ENCODE results near the gene PDE3A.
A peak's percentile ranks its signal among the peaks of the same experiment; 100 is the strongest.
"Not testable (repeated sequence)": the region's sequence is repeated elsewhere in the genome, so short reads cannot be mapped to it uniquely, and the experiment has no call there.

The PDE3A gene

DNA sequence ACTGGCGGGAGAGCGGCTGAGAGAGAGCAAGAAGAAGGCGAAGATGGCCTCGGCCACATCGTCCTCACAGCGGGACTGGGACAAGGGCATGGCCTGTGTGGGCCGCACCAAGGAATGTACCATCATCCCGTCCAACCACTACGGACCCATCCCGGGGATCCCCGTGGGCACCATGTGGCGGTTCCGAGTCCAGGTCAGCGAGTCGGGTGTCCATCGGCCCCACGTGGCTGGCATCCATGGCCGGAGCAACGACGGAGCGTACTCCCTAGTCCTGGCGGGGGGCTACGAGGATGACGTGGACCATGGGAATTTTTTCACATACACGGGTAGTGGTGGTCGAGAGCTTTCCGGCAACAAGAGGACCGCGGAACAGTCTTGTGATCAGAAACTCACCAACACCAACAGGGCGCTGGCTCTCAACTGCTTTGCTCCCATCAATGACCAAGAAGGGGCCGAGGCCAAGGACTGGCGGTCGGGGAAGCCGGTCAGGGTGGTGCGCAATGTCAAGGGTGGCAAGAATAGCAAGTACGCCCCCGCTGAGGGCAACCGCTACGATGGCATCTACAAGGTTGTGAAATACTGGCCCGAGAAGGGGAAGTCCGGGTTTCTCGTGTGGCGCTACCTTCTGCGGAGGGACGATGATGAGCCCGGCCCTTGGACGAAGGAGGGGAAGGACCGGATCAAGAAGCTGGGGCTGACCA, 183.6 kb downstream of the PDE3A start:
- DNase-seq (ENCODE audit: low read depth) = not testable (repeated sequence)

DNA sequence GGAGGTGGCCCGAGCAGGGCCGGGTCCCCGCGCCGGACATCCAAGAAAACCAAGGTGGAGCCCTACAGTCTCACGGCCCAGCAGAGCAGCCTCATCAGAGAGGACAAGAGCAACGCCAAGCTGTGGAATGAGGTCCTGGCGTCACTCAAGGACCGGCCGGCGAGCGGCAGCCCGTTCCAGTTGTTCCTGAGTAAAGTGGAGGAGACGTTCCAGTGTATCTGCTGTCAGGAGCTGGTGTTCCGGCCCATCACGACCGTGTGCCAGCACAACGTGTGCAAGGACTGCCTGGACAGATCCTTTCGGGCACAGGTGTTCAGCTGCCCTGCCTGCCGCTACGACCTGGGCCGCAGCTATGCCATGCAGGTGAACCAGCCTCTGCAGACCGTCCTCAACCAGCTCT, 184.2 kb downstream of the PDE3A start:
- not testable (repeated sequence) for DNase-seq (ENCODE audit: low read depth)

DNA sequence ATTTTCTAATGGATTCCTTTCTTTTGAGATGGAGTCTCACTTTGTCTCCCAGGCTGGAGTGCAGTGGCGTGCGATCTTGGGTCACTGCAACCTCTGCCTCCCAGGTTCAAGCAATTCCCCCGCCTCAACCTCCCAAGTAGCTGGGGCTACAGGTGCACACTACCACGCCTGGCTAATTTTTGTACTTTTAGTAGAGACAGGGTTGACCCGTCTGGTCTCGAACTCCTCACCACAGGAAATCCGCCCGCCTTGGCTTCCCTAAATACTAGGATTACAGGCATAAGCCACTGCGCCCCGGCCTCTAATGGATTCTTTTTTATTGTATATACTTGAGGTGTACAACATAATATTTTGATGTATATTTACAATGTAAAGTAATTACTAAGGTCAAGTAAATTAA, 186.7 kb downstream of the PDE3A start:
- DNase-seq (ENCODE audit: low read depth) = no peak

DNA sequence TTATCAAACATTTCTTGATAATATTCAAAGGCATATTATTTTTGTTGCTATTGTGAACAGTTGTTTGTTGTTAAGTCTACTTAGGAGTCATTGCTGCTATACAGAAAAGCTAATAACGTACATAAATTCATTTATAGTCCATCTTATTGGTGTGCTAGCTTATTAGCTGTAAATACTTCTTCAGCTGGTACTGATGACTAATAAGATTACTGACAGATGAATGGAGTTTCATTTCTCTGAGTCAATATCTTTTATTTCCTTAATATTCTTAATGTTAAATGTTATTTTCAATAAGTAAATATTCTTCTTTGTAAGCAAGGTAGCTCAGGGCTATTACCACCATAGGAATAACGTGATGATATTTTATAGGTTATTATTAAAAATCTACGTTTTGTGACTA, 187.4 kb downstream of the PDE3A start:
- peak; percentile 1 for DNase-seq (ENCODE audit: low read depth)

DNA sequence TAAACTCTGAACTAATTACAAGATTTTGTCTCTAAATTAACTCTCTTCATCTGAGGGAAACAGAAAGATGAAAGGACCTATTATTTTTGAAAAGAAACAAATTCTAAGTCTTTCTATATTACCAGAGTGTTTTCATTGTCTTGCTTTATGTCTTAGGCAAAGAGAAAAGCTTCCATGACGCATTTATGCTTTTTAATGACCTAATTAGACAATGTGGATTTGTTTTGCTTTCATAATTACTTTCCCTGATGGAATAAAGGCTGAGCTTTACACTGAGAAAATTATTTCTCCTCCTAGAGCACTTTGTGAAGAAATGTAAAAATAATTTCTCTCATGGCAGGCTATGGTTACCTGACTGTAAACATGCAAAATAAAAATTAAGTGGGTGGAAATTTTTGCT, 188.8 kb downstream of the PDE3A start:
- DNase-seq (ENCODE audit: low read depth) = no peak

DNA sequence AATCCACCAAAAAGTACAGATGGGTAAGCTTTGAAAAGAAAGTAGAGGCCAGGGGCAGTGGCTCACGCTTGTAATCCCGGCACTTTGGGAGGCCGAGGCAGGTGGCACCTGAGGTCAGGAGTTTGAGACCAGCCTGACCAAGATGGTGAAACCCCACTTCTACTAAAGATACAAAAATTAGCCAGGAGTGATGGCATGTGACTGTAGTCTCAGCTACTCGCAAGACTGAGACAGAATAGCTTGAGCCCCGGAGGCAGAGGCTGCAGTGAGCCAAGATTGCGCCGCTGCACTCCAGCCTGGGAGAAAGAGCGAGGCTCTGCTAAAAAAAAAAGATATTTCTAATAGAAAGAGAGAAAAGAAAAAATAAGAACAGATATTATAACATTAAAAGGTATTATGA, 192.6 kb downstream of the PDE3A start:
- no peak for DNase-seq (ENCODE audit: low read depth)

DNA sequence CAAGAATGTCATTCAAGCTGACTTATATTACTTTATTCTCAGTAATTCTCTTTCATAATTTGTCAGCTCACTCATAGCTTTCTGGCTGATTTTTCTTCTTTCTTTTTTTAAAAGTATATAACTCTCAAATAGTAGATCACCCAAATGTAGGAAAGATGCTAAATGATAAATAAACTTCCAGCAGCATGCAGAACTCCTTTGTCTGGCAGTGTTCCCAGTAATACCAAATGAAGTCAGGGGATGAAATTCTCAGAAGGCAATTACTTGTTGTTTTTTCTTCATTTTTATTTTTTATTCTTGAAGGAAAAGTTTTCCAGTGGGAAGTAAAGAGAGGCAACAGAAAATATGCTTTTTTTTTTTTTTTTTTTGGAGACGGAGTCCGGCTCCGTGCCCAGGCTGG, 193.5 kb downstream of the PDE3A start:
- no peak for DNase-seq (ENCODE audit: low read depth)

DNA sequence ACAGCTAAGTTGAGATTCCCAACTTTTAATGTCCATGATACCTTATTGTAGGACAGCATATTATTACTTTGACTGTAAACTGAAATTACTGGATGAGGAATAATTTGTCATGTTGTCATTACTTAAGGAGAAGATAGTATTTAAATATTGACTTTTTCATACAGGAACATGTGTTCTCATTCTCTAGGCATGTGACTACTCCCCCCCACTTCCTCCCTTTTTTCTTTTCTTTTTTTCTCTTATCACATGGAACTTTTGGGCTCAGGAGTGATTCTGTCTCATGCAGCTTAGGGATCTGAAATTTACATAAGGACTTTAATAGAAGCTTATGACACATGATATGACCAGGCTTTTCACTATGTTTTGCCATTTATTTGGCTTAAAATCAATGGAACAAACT, 199.1 kb downstream of the PDE3A start:
- no peak for DNase-seq (ENCODE audit: low read depth)

DNA sequence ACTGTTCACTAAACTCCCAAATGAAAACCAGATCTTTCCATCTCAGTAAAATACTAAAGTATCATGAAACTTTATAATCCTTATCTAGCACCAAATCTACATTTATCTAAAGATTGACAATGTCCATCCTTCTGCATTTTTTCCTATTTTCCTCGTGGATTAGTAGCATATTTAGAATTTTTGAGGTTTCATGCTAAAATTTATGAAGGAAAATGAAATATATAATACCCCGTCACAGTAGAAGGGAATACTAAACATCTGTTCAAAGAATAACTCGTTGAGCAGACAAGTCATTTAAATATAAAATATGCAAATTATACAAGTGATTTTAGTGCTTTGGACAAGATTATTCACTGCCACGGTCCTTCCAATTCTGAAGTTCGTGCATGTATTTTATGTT, 204.1 kb downstream of the PDE3A start:
- DNase-seq (ENCODE audit: low read depth) = no peak

DNA sequence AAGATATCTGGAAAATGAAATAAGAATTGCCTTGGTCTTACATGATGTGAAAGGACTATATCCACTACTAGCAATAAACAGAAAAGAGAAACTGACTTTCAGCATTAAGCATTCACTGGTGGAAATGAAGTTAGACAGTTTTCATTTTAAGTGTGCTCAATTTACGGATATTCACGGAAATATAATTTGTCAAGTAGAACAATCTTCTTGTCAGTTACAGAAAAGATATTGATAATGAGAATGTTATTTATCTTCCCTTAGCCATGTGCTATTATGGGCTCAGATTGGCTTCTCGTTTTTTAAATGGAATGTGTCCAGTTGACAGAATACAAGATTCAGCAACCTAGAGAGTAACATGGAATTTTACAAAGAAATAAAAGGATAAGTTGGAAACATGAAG, 208.2 kb downstream of the PDE3A start:
- no peak for DNase-seq (ENCODE audit: low read depth)

DNA sequence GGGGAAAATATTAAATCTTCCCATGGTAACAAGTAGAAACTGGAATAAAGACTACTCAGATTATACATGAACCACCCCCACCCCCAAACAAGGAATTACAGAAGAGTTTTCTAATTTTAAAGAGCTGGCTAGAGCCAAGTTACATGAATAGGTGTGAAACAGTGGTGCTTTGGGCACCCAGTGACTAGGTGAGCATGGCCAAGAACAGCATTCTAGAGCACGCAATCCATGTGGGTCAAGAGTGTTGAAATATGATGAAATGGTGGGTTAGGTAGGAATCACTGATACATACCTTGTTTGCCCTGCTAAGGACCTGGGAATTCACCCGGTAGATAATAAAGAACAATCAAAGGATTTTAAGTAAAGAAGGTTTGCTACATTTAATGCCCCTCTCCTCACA, 208.7 kb downstream of the PDE3A start:
- DNase-seq (ENCODE audit: low read depth) = no peak

DNA sequence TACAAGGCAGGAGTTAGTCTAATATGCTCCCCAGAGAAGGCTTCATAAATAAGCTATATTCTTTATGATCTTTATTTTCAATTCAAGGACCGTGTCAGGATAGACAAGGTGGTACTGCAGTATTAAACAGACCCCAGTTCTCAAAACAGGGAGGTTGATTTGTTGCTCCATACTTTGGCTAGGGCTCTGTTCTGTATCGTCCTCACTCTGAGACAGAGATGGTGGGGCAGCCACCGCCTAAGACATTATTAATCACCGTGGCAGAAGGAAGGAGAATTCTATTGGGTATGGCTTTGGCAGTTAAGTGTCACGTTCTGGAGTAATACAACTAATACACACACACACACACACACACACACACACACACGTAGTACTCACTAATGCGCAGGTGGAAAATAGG, 209.8 kb downstream of the PDE3A start:
- DNase-seq (ENCODE audit: low read depth) = no peak

DNA sequence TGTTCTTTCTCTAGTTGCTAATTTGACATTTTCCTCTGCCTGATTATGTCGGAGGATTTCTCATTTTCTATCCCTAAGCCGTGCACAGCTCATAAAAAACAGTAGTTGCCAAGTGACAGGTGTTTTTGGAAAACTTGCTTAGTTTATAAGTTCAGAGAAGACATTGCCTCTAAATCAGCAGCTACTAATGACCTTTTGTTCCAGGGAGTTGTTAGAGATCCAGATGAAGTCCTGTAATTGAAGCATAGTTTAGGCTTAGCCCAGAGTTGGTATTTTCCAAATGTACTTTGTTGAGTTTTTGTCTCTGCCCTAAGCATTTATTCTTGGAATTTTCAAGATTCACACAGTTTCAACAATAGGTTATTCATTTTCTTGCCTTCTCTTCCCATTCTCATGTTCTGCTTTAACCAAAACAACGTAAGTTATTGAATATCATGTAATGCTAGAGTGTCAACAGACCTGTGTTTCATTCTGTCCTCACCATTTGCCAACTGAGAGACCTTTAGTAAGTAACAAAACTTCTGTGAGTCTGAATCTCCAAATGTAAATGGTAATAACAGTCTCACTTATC, 216.8 kb downstream of the PDE3A start:
- no peak for DNase-seq (ENCODE audit: low read depth)

DNA sequence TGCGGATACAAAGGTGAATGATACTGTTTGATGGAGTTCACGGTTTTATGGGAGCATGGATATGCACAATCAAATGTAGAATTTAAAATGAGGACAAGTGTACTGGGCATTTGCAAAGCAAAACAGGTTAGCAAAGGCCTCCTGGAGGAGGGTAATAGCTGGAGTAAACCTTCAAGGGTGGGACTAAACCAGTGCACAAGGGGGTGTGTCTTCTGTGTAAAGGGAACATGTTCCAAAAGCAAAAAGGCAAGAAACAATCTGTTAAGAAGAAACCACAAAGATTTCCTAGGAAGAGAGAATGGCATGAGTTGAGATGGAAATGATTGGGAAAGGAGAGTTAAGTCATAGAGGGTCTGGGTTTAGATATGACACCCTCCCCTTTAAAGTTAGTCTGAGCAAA, 217.6 kb downstream of the PDE3A start:
- DNase-seq (ENCODE audit: low read depth) = no peak

DNA sequence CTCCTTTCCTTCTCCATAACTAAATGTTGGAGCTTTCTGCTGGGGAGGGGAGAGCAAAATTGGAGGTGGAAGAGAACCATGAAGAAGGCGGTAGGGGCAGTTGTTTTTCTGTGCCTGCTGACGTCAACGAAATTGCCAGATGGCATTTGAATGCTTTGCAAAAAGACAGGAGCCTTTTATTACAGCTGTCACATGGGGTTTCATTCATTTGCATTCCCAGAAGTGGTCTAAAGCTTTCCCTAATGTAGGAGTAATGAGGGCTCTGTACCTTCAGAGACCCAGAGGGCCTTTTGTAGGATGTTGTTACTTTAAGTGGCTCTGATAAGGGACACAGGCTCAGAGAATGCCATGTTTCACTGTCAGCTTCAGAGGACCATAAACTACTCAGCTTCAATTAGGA, 219.7 kb downstream of the PDE3A start:
- DNase-seq (ENCODE audit: low read depth) = no peak

DNA sequence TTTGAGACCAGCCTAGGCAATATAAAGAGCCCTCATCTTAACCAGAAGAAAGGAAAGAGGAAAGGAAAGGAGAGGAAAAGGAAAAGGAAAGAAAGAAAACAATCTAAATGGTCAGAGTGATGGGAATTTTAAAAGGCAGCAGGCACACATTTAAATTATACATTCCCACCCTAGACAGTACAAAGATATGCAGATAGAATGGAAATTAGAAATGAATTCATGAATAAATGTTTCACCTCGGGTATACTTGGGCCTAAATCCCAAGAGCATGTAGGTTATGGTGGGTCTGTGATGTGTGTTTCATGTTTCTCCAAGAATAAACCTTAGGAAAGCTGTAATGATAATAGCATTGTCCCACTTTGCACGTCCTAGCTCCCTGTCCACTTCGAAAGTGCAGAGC, 222.2 kb downstream of the PDE3A start:
- DNase-seq (ENCODE audit: low read depth) = no peak

DNA sequence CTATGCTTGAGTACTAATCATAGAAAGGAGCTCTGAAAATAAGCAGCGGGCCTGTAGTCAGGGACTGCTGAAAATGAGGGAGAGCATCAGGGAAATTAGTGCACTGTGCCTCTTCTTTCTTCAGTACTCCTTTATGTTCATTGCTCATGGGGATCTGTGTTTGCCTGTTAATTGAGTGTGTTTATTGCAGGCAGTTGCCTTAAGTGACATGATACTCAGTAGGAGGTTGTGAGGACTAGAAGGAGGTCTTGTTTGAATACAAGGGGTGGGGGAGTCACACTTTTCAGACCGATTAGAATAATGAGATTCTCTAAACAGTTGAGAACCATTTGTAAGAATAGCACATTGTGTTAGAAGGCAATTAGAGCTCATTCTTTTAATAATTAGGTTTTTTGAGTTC, 224.2 kb downstream of the PDE3A start:
- DNase-seq (ENCODE audit: low read depth) = no peak

DNA sequence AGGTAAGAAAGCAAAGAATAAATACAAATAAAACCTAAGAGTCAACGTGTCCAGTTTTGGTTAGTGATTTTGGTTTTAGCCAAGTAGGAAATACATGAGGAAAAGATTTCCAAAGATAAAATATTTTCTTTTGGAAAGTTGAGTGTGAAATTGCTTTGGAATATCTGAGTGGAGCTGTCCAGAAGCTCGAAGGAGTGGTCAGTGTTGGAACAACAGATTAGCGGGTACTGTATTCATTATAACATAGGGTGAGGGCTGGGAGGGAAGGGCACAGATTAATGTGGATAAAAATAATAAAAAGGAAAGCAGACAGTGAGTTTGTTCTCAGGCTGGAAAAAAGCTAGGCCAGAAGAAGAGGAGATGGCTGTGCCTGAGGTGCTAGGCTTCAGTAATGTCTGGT, 225.3 kb downstream of the PDE3A start:
- DNase-seq (ENCODE audit: low read depth) = no peak

DNA sequence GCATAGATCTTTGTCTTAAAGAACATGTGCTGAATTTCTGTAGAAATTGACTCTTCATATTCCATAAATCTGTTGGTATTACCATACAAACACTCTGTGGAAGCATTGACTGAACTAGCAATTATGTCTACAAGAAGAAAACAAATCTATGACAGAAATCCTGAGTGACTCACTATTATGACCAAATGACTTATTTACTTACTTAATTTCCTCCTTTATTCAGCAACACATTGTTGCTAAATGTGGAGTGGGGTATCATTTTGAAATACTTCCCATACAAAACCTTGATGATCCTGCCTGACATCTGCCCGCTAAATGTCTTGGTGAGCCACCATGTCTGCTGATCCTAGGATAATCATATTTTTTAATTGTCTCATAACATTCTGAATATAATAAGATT, 227.7 kb downstream of the PDE3A start:
- DNase-seq (ENCODE audit: low read depth) = no peak

DNA sequence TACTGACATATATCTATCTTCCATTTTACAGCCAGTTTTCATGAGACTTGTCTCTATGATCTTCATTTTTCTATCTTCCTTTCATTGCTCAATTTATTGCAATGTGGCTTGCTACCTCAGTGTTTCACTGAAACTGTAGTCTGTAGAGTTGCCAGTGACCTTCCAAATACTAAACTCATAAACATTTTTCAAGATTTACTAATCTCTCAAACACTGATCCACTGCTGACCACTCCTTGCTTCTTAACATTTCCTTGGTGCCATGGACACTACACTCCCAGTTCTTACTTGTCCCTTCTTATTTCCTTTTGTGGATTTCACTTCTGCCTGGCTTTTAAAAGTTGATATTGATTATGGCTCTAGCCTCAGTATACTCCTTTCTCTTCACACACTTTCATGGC, 231.4 kb downstream of the PDE3A start:
- no peak for DNase-seq (ENCODE audit: low read depth)

DNA sequence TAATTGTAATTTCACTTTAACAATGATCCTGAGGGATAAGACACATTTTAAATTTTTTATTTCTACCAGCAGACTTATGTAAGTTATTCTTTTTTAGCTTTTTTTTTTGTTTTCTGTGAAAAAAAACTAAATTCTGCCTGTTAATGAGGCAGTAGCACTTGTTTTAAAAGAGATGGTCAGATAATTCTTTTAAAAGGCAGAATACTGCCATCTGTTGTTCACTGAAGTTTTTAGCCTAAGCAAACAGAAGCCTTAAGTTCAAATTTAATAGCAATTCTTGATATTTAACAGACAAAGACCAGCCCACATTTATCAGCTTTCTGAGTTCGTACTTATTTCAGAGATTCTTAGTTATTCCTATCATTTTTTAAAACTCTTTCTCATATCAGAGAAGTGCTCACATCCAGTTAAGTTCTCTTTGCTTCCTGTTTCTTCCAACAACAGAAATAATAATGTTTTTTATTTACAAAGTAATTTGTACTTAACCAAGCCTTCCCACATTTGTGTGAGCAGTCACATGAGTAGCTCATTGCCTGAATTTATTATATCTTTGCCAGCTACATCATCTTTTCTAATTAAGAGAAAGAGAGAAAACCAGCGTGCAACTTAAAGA, 233.4 kb downstream of the PDE3A start:
- peak; percentile 27 for DNase-seq (ENCODE audit: low read depth)

DNA sequence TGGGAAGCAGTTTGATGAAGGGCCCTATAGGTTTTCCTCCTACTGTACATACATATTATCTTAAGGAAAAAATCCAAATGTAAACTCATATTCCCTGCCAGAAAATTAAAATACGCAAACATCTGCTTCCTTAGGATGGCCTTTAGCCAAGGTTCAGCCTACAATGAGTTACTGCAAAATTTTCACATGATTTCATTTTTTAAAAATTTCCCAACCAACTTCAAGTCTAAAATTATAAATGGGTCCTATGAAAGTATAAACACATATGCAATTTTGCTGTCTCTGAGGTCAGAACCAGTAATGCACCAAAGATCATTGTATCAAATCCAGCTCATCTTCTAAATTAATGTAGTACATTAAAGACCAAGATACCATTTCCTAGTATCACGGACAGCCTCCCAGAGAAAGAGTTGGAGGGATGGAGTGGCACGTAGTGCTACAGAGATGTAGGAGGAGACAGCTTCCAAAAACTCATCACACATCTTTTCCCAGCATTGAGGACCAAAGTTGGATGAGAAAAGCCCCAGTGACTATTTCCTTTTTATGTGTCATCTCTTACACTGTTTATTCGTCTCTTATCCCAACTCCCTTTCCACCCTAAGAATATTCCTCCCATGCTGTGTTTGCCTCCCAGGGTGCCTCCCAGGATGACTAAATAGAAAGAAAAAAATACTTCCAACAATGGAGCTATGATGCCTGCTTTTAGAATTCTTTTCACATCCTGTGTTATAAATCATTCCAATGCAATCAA, 234.5 kb downstream of the PDE3A start:
- peak; percentile 0 for DNase-seq (ENCODE audit: low read depth)

DNA sequence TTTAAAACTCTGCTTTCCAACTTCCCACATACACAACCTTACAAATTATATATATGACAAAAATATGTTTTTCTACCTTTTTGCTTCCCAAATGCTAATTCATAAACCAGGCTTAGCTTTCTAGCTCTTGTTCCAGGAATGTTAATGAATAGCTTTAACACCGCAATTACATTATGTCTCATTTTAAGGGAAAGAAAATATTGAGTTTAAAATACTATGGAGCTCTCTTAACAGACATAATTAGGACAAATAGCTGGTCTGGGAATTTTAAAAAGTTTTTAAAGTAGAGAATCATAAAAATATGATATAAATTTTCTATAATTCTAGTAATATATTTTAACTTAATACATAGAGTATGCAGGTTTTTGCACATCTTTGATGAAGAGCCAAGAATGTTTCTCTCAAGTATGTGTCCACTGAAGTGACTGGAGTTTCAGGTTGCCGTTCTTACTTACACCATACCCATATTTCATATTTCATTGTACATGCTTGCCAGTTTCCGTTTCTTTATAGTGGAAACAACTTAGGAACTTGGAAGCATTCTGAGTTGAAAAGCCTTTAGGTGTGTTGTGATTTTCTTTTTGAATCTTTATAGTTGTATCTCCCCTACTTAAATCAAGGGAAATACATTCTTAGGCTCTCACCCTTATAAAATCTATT, 236.2 kb downstream of the PDE3A start:
- DNase-seq (ENCODE audit: low read depth) = no peak
